H1 (cell line): ENCODE data around the gene ACSF3.

Experiments used
- ATF2 ChIP-seq: IDR thresholded peaks from 2 replicates; pipeline ENCODE4 v1.6.1; 2012; ENCODE audit warnings: low read length, inconsistent platforms
- ATF3 ChIP-seq: IDR thresholded peaks from 2 replicates; pipeline ENCODE4 v1.6.1; 2011; ENCODE audit warnings: low read depth, mild to moderate bottlenecking, low read length; ENCODE audit not compliant: insufficient read depth
- BACH1 ChIP-seq: IDR thresholded peaks from 2 replicates; pipeline ENCODE4 v1.6.1; 2012; ENCODE audit warnings: low read length, improper control_type of control experiment
- CTCF ChIP-seq, 3 experiments: IDR thresholded peaks; 1 replicate in 2 of 3; 2 replicates in 1 of 3; pipeline versions ENCODE4 v1.5.1 to v1.6.1; 2011; ENCODE audit warnings: low read length in 3 of 3, mild to moderate bottlenecking in 3 of 3, inconsistent platforms in 2 of 3, low read depth in 1 of 3, moderate library complexity in 1 of 3; ENCODE audit not compliant: insufficient read depth in 1 of 3; ENCODE audit errors: control extremely low read depth in 1 of 3
- EP300 ChIP-seq, 2 experiments: IDR thresholded peaks; 1 replicate in 1 of 2; 2 replicates in 1 of 2; pipeline ENCODE4 v1.6.1; 2011 to 2012; ENCODE audit warnings: low read depth in 2 of 2, low read length in 2 of 2, mild to moderate bottlenecking in 2 of 2, borderline replicate concordance in 1 of 2, inconsistent platforms in 1 of 2, moderate library complexity in 1 of 2
- POLR2A ChIP-seq, 2 experiments: IDR thresholded peaks; 1 replicate in 1 of 2; 2 replicates in 1 of 2; pipeline ENCODE4 v1.6.1; 2011; ENCODE audit warnings: low read depth in 2 of 2, low read length in 2 of 2, mild to moderate bottlenecking in 2 of 2; ENCODE audit errors: control extremely low read depth in 1 of 2
- POLR2AphosphoS5 ChIP-seq: IDR thresholded peaks from 2 replicates; pipeline ENCODE4 v1.6.1; 2011; ENCODE audit warnings: low read depth, low read length
- RNF2 ChIP-seq: fragments of 200-900, 300-1000 bp; sonication (generic); IDR thresholded peaks from 2 replicates; pipeline ENCODE4 v1.7.1; 2016; ENCODE audit warnings: borderline replicate concordance, low read depth, mild to moderate bottlenecking, antibody characterized with exemption, low read length; ENCODE audit not compliant: poor library complexity, severe bottlenecking; ENCODE audit errors: missing control alignments
- RXRA ChIP-seq: IDR thresholded peaks from 2 replicates; pipeline ENCODE4 v1.6.1; 2011; ENCODE audit warnings: low read depth, mild to moderate bottlenecking, low read length, moderate library complexity; ENCODE audit not compliant: insufficient read depth
- SUZ12 ChIP-seq: fragments of 200-600 bp; sonication (generic); IDR thresholded peaks from 2 replicates; pipeline ENCODE4 v1.6.1; 2012; ENCODE audit warnings: mild to moderate bottlenecking, inconsistent platforms, low read length, moderate library complexity, mixed read lengths
- TAF1 ChIP-seq: IDR thresholded peaks from 2 replicates; pipeline ENCODE4 v1.6.1; 2011; ENCODE audit warnings: mild to moderate bottlenecking, low read depth, low read length

- no peak for TF ChIP-seq EP300 (IDR thresholded peaks at IDR 0.05; ENCODE audit: borderline replicate concordance in 1 of 2, low read depth in 2 of 2, low read length in 2 of 2)
- no peak for TF ChIP-seq CTCF (IDR thresholded peaks at IDR 0.05; ENCODE audit: control extremely low read depth in 1 of 3, insufficient read depth in 1 of 3, low read depth in 1 of 3, low read length in 3 of 3)
- TF ChIP-seq RNF2: no peak
- TF ChIP-seq POLR2A (IDR thresholded peaks at IDR 0.05; ENCODE audit: control extremely low read depth in 1 of 2, low read depth in 2 of 2, low read length in 2 of 2): no peak
- no peak for TF ChIP-seq ATF3
- TF ChIP-seq BACH1: no peak
- no peak for TF ChIP-seq RXRA
- no peak for TF ChIP-seq SUZ12
- TF ChIP-seq POLR2AphosphoS5: no peak
- no peak for TF ChIP-seq TAF1
- no peak for TF ChIP-seq ATF2
Measured at GRCh38 chr16:89120921-89121351, 27.3 kb downstream of the ACSF3 start.
